Body of pancreas (tissue), 4 donors: ENCODE results near the gene CNNM4. TPM values are rescaled to one million over a fixed set of nuclear protein-coding genes. Genes with fewer than 3 reads are reported as not detected.

Experiments used
- ATAC-seq: fragments of 150-250 bp; one replicate; pipeline ENCODE4 v1.9.1; 2016
- DNase-seq, 4 donors: peaks; one replicate each; pipeline ENCODE4 v3.0.0-alpha.2; 2019
- H3K27ac ChIP-seq, 4 donors: fragments of 200-600 bp; sonication (generic); 1 replicate in 3 of 4; 2 replicates in 1 of 4; pipeline versions ENCODE4 v1.5.1 to v1.6.1; 2016 to 2019; ENCODE audit warnings: mild to moderate bottlenecking in 1 of 4, mixed read lengths in 1 of 4, moderate library complexity in 1 of 4
- H3K27me3 ChIP-seq, 2 donors: fragments of 200-600 bp; sonication (generic); one replicate each; pipeline ENCODE4 v1.6.0; 2016; ENCODE audit warnings: mild to moderate bottlenecking in 1 of 2
- H3K36me3 ChIP-seq, 2 donors: fragments of 200-600 bp; sonication (generic); replicated peaks in 1 of 2; 2 replicates each; pipeline ENCODE4 v1.5.1; 2016; ENCODE audit warnings: low read depth in 2 of 2; ENCODE audit not compliant: insufficient read depth in 1 of 2
- H3K4me1 ChIP-seq: fragments of 200-600 bp; sonication (generic); one replicate; pipeline ENCODE4 v1.6.0; 2016
- H3K4me3 ChIP-seq, 2 donors: fragments of 200-600 bp; sonication (generic); 1 replicate in 1 of 2; 2 replicates in 1 of 2; pipeline ENCODE4 v1.5.1; 2016 to 2019
- H3K9me3 ChIP-seq, 3 donors: fragments of 200-600 bp; sonication (generic); 1 replicate in 2 of 3; 2 replicates in 1 of 3; pipeline ENCODE4 v1.5.1; 2016
- CTCF ChIP-seq, 7 experiments: fragments of 450-650 bp in 4 of 7; fragments of 200-600 bp in 3 of 7; sonication (generic) in 3 of 7; IDR thresholded peaks; one replicate each; pipeline ENCODE4 v1.5.1; 2016 to 2019; ENCODE audit warnings: antibody characterized with exemption in 7 of 7
- POLR2A ChIP-seq, 3 donors: fragments of 450-650 bp; IDR thresholded peaks; one replicate each; pipeline ENCODE4 v1.6.1; 2016; ENCODE audit warnings: antibody characterized with exemption in 3 of 3, mild to moderate bottlenecking in 2 of 3
- WGBS, 2 donors: methylation state at CpG; one replicate each; pipeline ENCODE4 v1.1.5; 2017; 5-methylcytosine and 5-hydroxymethylcytosine counted together
- intact Hi-C: fragments of 100-400 bp; cut with DNase I; formaldehyde crosslinking; loops from one replicate; pipeline ENCODE4 v1.15.1; 2023
- total RNA-seq, 2 donors: library from RNA; depleted of rRNA; stranded (reverse); fragments of >200 nt; gene quantifications; one replicate each; pipeline ENCODE4 v1.1.0, GENCODE V29; 2016

CNNM4 gene
- total RNA-seq, 2 donors from 2014 or later = 4.3 to 7.8 TPM

- ATAC-seq = no peak
- intact Hi-C loops = no loop called here
- no peak overlapping the region for H3K27ac ChIP-seq
- WGBS, 2 donors = 83 to 86% methylated on average over 4 to 9 of the region's 9 CpGs
- no peak overlapping the region for H3K4me3 ChIP-seq
- peaks cover 0 to 5% of the 10 kb centered on the region in 2 donors for H3K36me3 ChIP-seq
- TF ChIP-seq POLR2A (IDR thresholded peaks at IDR 0.05) = no peak
- TF ChIP-seq CTCF (IDR thresholded peaks at IDR 0.05) = no peak
- no peaks in the 10 kb centered on the region for H3K27me3 ChIP-seq
- no peaks in the 10 kb centered on the region for H3K4me1 ChIP-seq
- DNase-seq = no peak
- no peaks in the 10 kb centered on the region for H3K9me3 ChIP-seq
Observed at GRCh38 chr2:96848264-96848663, 87.6 kb downstream of the CNNM4 start.

- Histone ChIP-seq H3K4me3 (no peak overlapping the region), H3K27ac (no peak overlapping the region), H3K4me1 (peaks cover 12% of the 10 kb centered on the region), H3K9me3 (no peaks in the 10 kb centered on the region), H3K36me3 (peaks cover 0 to 5% of the 10 kb centered on the region in 2 donors), H3K27me3 (no peaks in the 10 kb centered on the region)
- DNase-seq = no peak
- WGBS, 2 donors = 95% methylated on average over 6 of the region's 6 CpGs
- intact Hi-C loops = no loop called here
- ATAC-seq = no peak
- no peak for TF ChIP-seq CTCF (IDR thresholded peaks at IDR 0.05)
- TF ChIP-seq POLR2A (IDR thresholded peaks at IDR 0.05) = no peak
Observed at GRCh38 chr2:96852667-96853066, 92.0 kb downstream of the CNNM4 start.

GRCh38 chr2:96853321-96853720 lies 92.6 kb downstream of the CNNM4 start:
- no peak for ATAC-seq

GRCh38 chr2:96856776-96857666 lies 96.3 kb downstream of the CNNM4 start:
- no peaks in the 10 kb centered on the region for H3K9me3 ChIP-seq
- ATAC-seq = no peak
- H3K27me3 ChIP-seq = no peaks in the 10 kb centered on the region
- H3K36me3 ChIP-seq = peaks cover 0 to 3% of the 10 kb centered on the region in 2 donors
- intact Hi-C loops = no loop called here
- peak overlapping the region; percentile 59 to 81 (median 72) for H3K27ac ChIP-seq
- peak overlapping the region; percentile 86 to 93 for H3K4me3 ChIP-seq
- peak in 3 of 4 donors; percentile 23 to 42 (median 40) for DNase-seq
- H3K4me1 ChIP-seq = peaks cover 24% of the 10 kb centered on the region
- TF ChIP-seq POLR2A (IDR thresholded peaks at IDR 0.05) (no peak), CTCF (IDR thresholded peaks at IDR 0.05) (no peak)
- WGBS, 2 donors = 15 to 22% methylated on average over 18 to 27 of the region's 27 CpGs

More at GRCh38 chr2:96853321-96853720, 92.6 kb downstream of the CNNM4 start:
- no peak overlapping the region for H3K27ac ChIP-seq
- DNase-seq = no peak
- peaks cover 0 to 5% of the 10 kb centered on the region in 2 donors for H3K36me3 ChIP-seq
- peaks cover 12% of the 10 kb centered on the region for H3K4me1 ChIP-seq
- no peak overlapping the region for H3K4me3 ChIP-seq
- TF ChIP-seq CTCF (IDR thresholded peaks at IDR 0.05) = no peak
- no peak for TF ChIP-seq POLR2A (IDR thresholded peaks at IDR 0.05)
- H3K27me3 ChIP-seq = no peaks in the 10 kb centered on the region
- intact Hi-C loops = no loop called here
- 91 to 93% methylated on average over 15 of the region's 15 CpGs for WGBS, 2 donors
- no peaks in the 10 kb centered on the region for H3K9me3 ChIP-seq
